ENCODE measurements around the gene GRWD1. TPM values are rescaled to one million over a fixed set of nuclear protein-coding genes. Genes with fewer than 3 reads are reported as not detected.

Gene GRWD1
- total and polyA plus RNA-seq, 2 of the 13 experiments (the other 11 are each of a cell fraction or from before 2014, with no cell fraction given) = 10.8 to 46.6 TPM

DNA sequence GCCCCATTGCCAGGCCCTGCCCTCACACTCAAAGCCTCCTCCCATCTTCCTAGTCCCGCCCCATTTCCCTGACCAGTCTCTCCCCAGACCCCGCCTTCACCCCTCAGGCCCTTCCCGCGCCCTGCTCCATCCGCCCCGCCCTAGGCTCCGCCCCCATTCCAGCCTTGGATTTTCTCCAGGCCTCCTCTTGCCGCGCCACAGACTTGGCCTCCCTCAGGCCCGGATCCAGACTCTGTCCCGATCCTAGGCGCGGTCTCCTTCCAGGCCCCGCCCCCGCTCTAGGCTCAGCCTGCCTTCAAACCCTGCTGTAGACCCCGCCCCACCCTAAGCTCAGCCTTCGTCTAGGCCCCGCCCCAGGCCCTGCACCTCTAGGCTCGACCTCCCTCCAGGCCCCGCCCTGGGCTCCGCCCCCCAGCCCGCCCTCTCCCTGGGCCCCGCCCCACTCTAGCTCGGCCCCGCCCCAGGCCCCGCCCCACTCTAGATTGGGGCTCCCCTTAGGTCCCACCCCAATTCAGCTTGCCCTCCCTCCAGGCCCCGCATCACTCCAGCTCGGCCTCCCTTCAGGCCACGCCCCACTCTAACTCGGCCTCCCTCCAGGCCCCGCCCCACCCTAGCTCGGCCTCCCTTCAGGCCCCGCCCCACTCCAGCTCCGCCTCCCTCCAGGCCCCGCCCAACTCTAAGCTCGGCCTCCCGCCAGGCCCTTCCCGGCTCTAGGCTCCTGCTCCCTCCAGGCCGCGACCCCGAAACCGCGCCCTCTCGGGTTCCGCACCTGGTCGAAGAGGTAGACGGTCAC is 47.3 kb downstream of the GRWD1 start (continued):
- TF ChIP-seq CHD2 (IDR thresholded peaks at IDR 0.05; ENCODE audit: low read depth, low read length) (0 out of 2 replicates have a peak, but pooled peaks have one; percentile 6), SP4 (CRISPR knock-in tag; IDR thresholded peaks at IDR 0.05) (peak; percentile 37; the same call in 1 of the 2 replicates), ATF7-NPFF (CRISPR knock-in tag; IDR thresholded peaks at IDR 0.05; ENCODE audit: low read depth) (0 out of 2 replicates have a peak, but pooled peaks have one; percentile 29), POLR2G (IDR thresholded peaks at IDR 0.05; ENCODE audit: low read depth, low read length) (no peak), ZNF768 (CRISPR knock-in tag; IDR thresholded peaks at IDR 0.05) (no peak), XRCC5 (optimal IDR thresholded peaks at IDR 0.05; ENCODE audit: low read length) (peak; percentile 21), KDM2A (CRISPR knock-in tag; IDR thresholded peaks at IDR 0.05; ENCODE audit: borderline replicate concordance, low read depth) (no peak), SP1 (IDR thresholded peaks at IDR 0.05) (no peak), SP1 (CRISPR knock-in tag; IDR thresholded peaks at IDR 0.05) (peak; percentile 72), ZNF432 (CRISPR knock-in tag; IDR thresholded peaks at IDR 0.05; ENCODE audit: borderline replicate concordance) (no peak), ONECUT2 (CRISPR knock-in tag; IDR thresholded peaks at IDR 0.05) (no peak), ZNF724P (CRISPR knock-in tag; IDR thresholded peaks at IDR 0.05; ENCODE audit: borderline replicate concordance) (0 out of 2 replicates have a peak, but pooled peaks have one; percentile 24), ZBTB38 (CRISPR knock-in tag; IDR thresholded peaks at IDR 0.05) (0 out of 2 replicates have a peak, but pooled peaks have one; percentile 25), ZFX (CRISPR knock-in tag; IDR thresholded peaks at IDR 0.05; ENCODE audit: low read depth) (0 out of 2 replicates have a peak, but pooled peaks have one; percentile 19), KLF9 (CRISPR knock-in tag; IDR thresholded peaks at IDR 0.05; ENCODE audit: low read depth) (no peak)
- TF ChIP-seq, protein P1, sequence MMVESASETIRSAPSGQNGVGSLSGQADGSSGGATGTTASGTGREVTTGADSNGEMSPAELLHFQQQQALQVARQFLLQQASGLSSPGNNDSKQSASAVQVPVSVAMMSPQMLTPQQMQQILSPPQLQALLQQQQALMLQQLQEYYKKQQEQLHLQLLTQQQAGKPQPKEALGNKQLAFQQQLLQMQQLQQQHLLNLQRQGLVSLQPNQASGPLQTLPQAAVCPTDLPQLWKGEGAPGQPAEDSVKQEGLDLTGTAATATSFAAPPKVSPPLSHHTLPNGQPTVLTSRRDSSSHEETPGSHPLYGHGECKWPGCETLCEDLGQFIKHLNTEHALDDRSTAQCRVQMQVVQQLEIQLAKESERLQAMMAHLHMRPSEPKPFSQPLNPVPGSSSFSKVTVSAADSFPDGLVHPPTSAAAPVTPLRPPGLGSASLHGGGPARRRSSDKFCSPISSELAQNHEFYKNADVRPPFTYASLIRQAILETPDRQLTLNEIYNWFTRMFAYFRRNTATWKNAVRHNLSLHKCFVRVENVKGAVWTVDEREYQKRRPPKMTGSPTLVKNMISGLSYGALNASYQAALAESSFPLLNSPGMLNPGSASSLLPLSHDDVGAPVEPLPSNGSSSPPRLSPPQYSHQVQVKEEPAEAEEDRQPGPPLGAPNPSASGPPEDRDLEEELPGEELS (CRISPR knock-in tag; IDR thresholded peaks at IDR 0.05) = no peak
- TF ChIP-seq, protein P2, sequence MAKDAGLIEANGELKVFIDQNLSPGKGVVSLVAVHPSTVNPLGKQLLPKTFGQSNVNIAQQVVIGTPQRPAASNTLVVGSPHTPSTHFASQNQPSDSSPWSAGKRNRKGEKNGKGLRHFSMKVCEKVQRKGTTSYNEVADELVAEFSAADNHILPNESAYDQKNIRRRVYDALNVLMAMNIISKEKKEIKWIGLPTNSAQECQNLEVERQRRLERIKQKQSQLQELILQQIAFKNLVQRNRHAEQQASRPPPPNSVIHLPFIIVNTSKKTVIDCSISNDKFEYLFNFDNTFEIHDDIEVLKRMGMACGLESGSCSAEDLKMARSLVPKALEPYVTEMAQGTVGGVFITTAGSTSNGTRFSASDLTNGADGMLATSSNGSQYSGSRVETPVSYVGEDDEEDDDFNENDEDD (CRISPR knock-in tag; IDR thresholded peaks at IDR 0.05; ENCODE audit: borderline replicate concordance) = 0 out of 2 replicates have a peak, but pooled peaks have one; percentile 16
- TF ChIP-seq, protein P3, sequence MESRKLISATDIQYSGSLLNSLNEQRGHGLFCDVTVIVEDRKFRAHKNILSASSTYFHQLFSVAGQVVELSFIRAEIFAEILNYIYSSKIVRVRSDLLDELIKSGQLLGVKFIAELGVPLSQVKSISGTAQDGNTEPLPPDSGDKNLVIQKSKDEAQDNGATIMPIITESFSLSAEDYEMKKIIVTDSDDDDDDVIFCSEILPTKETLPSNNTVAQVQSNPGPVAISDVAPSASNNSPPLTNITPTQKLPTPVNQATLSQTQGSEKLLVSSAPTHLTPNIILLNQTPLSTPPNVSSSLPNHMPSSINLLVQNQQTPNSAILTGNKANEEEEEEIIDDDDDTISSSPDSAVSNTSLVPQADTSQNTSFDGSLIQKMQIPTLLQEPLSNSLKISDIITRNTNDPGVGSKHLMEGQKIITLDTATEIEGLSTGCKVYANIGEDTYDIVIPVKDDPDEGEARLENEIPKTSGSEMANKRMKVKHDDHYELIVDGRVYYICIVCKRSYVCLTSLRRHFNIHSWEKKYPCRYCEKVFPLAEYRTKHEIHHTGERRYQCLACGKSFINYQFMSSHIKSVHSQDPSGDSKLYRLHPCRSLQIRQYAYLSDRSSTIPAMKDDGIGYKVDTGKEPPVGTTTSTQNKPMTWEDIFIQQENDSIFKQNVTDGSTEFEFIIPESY (CRISPR knock-in tag; IDR thresholded peaks at IDR 0.05) = peak; percentile 92
- TF ChIP-seq, protein P4, sequence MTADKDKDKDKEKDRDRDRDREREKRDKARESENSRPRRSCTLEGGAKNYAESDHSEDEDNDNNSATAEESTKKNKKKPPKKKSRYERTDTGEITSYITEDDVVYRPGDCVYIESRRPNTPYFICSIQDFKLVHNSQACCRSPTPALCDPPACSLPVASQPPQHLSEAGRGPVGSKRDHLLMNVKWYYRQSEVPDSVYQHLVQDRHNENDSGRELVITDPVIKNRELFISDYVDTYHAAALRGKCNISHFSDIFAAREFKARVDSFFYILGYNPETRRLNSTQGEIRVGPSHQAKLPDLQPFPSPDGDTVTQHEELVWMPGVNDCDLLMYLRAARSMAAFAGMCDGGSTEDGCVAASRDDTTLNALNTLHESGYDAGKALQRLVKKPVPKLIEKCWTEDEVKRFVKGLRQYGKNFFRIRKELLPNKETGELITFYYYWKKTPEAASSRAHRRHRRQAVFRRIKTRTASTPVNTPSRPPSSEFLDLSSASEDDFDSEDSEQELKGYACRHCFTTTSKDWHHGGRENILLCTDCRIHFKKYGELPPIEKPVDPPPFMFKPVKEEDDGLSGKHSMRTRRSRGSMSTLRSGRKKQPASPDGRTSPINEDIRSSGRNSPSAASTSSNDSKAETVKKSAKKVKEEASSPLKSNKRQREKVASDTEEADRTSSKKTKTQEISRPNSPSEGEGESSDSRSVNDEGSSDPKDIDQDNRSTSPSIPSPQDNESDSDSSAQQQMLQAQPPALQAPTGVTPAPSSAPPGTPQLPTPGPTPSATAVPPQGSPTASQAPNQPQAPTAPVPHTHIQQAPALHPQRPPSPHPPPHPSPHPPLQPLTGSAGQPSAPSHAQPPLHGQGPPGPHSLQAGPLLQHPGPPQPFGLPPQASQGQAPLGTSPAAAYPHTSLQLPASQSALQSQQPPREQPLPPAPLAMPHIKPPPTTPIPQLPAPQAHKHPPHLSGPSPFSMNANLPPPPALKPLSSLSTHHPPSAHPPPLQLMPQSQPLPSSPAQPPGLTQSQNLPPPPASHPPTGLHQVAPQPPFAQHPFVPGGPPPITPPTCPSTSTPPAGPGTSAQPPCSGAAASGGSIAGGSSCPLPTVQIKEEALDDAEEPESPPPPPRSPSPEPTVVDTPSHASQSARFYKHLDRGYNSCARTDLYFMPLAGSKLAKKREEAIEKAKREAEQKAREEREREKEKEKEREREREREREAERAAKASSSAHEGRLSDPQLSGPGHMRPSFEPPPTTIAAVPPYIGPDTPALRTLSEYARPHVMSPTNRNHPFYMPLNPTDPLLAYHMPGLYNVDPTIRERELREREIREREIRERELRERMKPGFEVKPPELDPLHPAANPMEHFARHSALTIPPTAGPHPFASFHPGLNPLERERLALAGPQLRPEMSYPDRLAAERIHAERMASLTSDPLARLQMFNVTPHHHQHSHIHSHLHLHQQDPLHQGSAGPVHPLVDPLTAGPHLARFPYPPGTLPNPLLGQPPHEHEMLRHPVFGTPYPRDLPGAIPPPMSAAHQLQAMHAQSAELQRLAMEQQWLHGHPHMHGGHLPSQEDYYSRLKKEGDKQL (CRISPR knock-in tag; IDR thresholded peaks at IDR 0.05; ENCODE audit: low read depth) = no peak

Data from HepG2 (cell line).